Fibroblast of mammary gland (primary cell): ENCODE measurements around the gene NRAS.

ENCODE experiments used
- DNase-seq: peaks from one replicate; pipeline ENCODE4 v3.0.0-alpha.2; 2010; ENCODE audit warnings: low read depth
- H3K4me3 ChIP-seq: 2 replicates; pipeline ENCODE4 v1.5.1; 2011; ENCODE audit warnings: low read depth, mild to moderate bottlenecking, low read length, moderate library complexity; ENCODE audit not compliant: control insufficient read depth
- CTCF ChIP-seq: conservative IDR thresholded peaks from 2 replicates; pipeline ENCODE4 v1.5.1; 2011; ENCODE audit warnings: low read depth, low read length, inconsistent platforms; ENCODE audit not compliant: control insufficient read depth, insufficient read depth

Gene NRAS

DNA sequence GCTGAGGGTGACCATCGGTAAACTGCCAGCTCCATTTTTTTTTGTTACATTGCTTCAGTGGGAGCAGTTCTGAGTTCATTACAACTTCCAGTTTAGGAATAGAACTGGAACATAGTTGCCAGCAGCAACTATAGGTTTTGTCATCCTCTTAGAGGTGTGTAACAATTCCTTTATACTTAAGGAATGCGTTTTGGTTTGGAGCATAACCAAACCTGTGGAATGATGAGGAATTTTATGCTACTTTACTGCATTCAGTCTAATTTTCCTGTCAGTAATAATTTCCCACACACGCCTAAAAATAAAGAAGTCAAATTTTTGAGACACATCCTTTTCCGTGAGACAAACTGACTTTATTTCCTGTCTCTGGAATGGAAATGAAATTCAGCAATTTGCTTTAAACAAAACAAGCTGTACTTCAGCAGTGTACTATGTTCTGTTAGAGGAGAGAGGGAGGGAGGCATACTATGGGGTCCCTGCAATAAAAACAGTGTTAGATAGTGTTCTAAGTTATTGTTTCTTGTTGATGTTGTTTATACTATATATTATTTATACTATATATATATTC is 16.5 kb downstream of the NRAS start:
- no peak for DNase-seq

DNA sequence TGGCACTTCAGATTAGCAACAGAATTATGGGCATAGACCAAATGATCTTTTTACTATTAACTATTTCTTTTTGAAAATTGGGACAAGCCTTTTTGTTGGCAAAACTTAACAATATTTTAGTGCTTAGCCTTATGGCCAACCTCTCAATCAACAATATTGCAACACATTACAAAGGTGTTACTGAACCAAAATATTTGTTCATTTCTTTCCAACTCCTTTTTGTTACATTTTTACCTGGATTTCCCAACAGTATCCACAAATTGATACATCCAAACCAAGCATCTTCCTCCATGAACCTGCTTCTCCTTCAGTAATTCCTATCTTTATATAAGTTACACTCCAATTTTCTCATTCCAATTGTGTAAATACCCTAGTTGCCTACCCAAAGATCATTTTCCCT is 19.8 kb downstream of the NRAS start:
- DNase-seq, result no peak
- no peak overlapping the region for H3K4me3 ChIP-seq
- TF ChIP-seq CTCF, result no peak

More for the DNA sequence above, 16.5 kb downstream of the NRAS start:
- no peak for TF ChIP-seq CTCF
- no peak overlapping the region for H3K4me3 ChIP-seq

GRCh38 chr1:114695430-114696058 is 21.0 kb downstream of the NRAS start, which contains the start of gene AMPD1:
TSS of gene AMPD1 (minus strand) at chr1:114695546. CDS start at chr1:114695471, 75 bp downstream.
- DNase-seq, result peak; percentile 45
- H3K4me3 ChIP-seq, result no peak within 1 kb of the TSS
- TF ChIP-seq CTCF, result no peak

- TF ChIP-seq CTCF, result no peak
- DNase-seq, result no peak
- no peak overlapping the region for H3K4me3 ChIP-seq
These were observed 21.8 kb downstream of the NRAS start for GRCh38 chr1:114694540-114695310.

GRCh38 chr1:114692947-114693346 is 23.6 kb downstream of the NRAS start:
- TF ChIP-seq CTCF, result no peak
- DNase-seq, result no peak
- no peak overlapping the region for H3K4me3 ChIP-seq

DNA sequence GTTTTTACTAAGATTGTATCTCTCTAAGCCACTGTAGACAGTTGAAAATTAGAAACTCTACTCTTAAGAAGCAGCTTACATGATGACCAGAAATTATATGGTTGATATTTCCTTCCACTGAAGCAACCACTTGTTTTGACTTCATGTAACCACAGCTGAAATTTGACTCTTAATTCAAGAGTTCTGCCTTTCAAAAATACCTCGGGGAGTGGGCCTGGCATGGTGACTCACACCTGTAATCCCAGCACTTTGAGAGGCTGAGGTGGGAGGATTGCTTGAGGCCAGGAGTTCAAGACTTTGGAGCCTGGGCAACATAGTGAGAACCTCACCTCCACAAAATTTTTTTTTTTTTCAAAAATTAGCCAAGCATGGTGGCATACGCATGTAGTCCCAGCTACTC is 25.5 kb downstream of the NRAS start:
- TF ChIP-seq CTCF, result no peak
- H3K4me3 ChIP-seq, result no peak overlapping the region
- no peak for DNase-seq
